HepG2 (cell line): ENCODE measurements around the gene PIP4K2B. TPM values are rescaled to one million over a fixed set of nuclear protein-coding genes. Genes with fewer than 3 reads are reported as not detected.

Experiments
- BATF2 ChIP-seq: sonication (generic); formaldehyde crosslinking; IDR thresholded peaks from 2 replicates; pipeline ENCODE4 v1.8.0; 2022; ENCODE audit warnings: mild to moderate bottlenecking, missing genetic modification reagents, moderate library complexity
- CEBPG ChIP-seq: IDR thresholded peaks from 2 replicates; pipeline ENCODE4 v1.6.1; 2016
- EP300 ChIP-seq, 3 experiments: sonication (generic) in 1 of 3; formaldehyde crosslinking in 1 of 3; IDR thresholded peaks; 2 replicates each; pipeline versions ENCODE4 v1.5.1 to v1.6.1; 2011 to 2020; ENCODE audit warnings: low read depth in 2 of 3, low read length in 2 of 3, borderline replicate concordance in 1 of 3, improper control_type of control experiment in 1 of 3, mild to moderate bottlenecking in 1 of 3, missing genetic modification reagents in 1 of 3, moderate library complexity in 1 of 3
- GPN1 ChIP-seq: sonication (generic); formaldehyde crosslinking; IDR thresholded peaks from 2 replicates; pipeline ENCODE4 v1.5.1; 2020; ENCODE audit warnings: missing genetic modification reagents, borderline replicate concordance
- KDM3A ChIP-seq: IDR thresholded peaks from 2 replicates; pipeline ENCODE4 v1.6.1; 2018; ENCODE audit warnings: low read depth, missing compliant biosample characterization
- MLLT10 ChIP-seq: sonication (generic); formaldehyde crosslinking; IDR thresholded peaks from 2 replicates; pipeline ENCODE4 v1.4.0; 2020; ENCODE audit warnings: missing genetic modification reagents
- NFIB ChIP-seq: sonication (generic); formaldehyde crosslinking; IDR thresholded peaks from 2 replicates; pipeline ENCODE4 v1.9.0; 2021; ENCODE audit warnings: missing genetic modification reagents, mild to moderate bottlenecking, borderline replicate concordance
- PAX8 ChIP-seq: sonication (generic); formaldehyde crosslinking; IDR thresholded peaks from 2 replicates; pipeline ENCODE4 v1.8.0; 2022; ENCODE audit warnings: mild to moderate bottlenecking, missing genetic modification reagents, borderline replicate concordance
- PAXIP1 ChIP-seq: sonication (generic); formaldehyde crosslinking; conservative IDR thresholded peaks from 2 replicates; pipeline ENCODE4 v1.4.0; 2020; ENCODE audit warnings: mild to moderate bottlenecking, missing genetic modification reagents, moderate library complexity
- PTBP1 ChIP-seq: fragments of 200-400 bp; formaldehyde crosslinking; IDR thresholded peaks from 2 replicates; pipeline ENCODE4 v1.6.1; 2018; ENCODE audit warnings: low read length, low read depth; ENCODE audit not compliant: poor library complexity, severe bottlenecking
- SMARCE1 ChIP-seq: fragments of 450-650 bp; IDR thresholded peaks from 2 replicates; pipeline ENCODE4 v1.6.1; 2017; ENCODE audit warnings: borderline replicate concordance
- SMC3 ChIP-seq: IDR thresholded peaks from 2 replicates; pipeline ENCODE4 v1.6.1; 2011; ENCODE audit warnings: low read length, improper control_type of control experiment
- SP5 ChIP-seq: IDR thresholded peaks from 2 replicates; pipeline ENCODE4 v1.6.1; 2016; ENCODE audit warnings: low read depth, borderline replicate concordance
- TCF12 ChIP-seq, 2 experiments: fragments of 450-650 bp in 1 of 2; sonication (generic) in 1 of 2; formaldehyde crosslinking in 1 of 2; IDR thresholded peaks; 2 replicates each; pipeline versions ENCODE4 v1.6.1 to v1.8.0; 2017 to 2022; ENCODE audit warnings: antibody characterized with exemption in 1 of 2, mild to moderate bottlenecking in 1 of 2, missing genetic modification reagents in 1 of 2, moderate library complexity in 1 of 2
- TP53 ChIP-seq: sonication (generic); formaldehyde crosslinking; conservative IDR thresholded peaks from 2 replicates; pipeline ENCODE4 v1.4.0; 2020; ENCODE audit warnings: missing genetic modification reagents
- YY1 ChIP-seq: IDR thresholded peaks from 2 replicates; pipeline ENCODE4 v1.6.1; 2011; ENCODE audit warnings: low read length, low read depth, moderate library complexity, mild to moderate bottlenecking; ENCODE audit not compliant: insufficient read depth, insufficient replicate concordance
- ZFP1 ChIP-seq: IDR thresholded peaks from 2 replicates; pipeline ENCODE4 v1.6.1; 2016
- ZFP41 ChIP-seq: sonication (generic); formaldehyde crosslinking; IDR thresholded peaks from 2 replicates; pipeline ENCODE4 v1.4.0; 2020; ENCODE audit warnings: mild to moderate bottlenecking, missing genetic modification reagents, borderline replicate concordance
- ZNF180 ChIP-seq: sonication (generic); formaldehyde crosslinking; IDR thresholded peaks from 2 replicates; pipeline ENCODE4 v1.4.0; 2020; ENCODE audit warnings: low read depth, missing genetic modification reagents, borderline replicate concordance
- ZNF354B ChIP-seq: sonication (generic); formaldehyde crosslinking; IDR thresholded peaks from 2 replicates; pipeline ENCODE4 v1.8.0; 2022; ENCODE audit warnings: mild to moderate bottlenecking, missing genetic modification reagents
- ZNF550 ChIP-seq: sonication (generic); formaldehyde crosslinking; IDR thresholded peaks from 2 replicates; pipeline ENCODE4 v1.4.0; 2020; ENCODE audit warnings: mild to moderate bottlenecking, missing genetic modification reagents, borderline replicate concordance
- ZNF841 ChIP-seq: sonication (generic); formaldehyde crosslinking; IDR thresholded peaks from 2 replicates; pipeline ENCODE4 v1.8.1; 2023; ENCODE audit warnings: missing genetic modification reagents, borderline replicate concordance
- ZSCAN30 ChIP-seq: sonication (generic); formaldehyde crosslinking; IDR thresholded peaks from 2 replicates; pipeline ENCODE4 v1.5.0; 2020; ENCODE audit warnings: mild to moderate bottlenecking, missing genetic modification reagents
- ZSCAN31 ChIP-seq: sonication (generic); formaldehyde crosslinking; IDR thresholded peaks from 2 replicates; pipeline ENCODE4 v1.5.0; 2020; ENCODE audit warnings: low read depth, mild to moderate bottlenecking, missing genetic modification reagents
- polyA plus RNA-seq, 8 experiments: library from polyadenylated mRNA; depleted of rRNA in 3 of 8; stranded (reverse) in 7 of 8; unstranded in 1 of 8; fragments of >200 nt; fragmentation: Illumina TruSeq in 4 of 8; extraction: Trizol in 4 of 8; gene quantifications; 2 replicates each; pipeline versions ENCODE4 v1.2.1 to v1.2.3, GENCODE V29; 2011 to 2016; ENCODE audit warnings: low read depth in 4 of 8, missing spikeins in 1 of 8, mixed read lengths in 1 of 8; ENCODE audit not compliant: insufficient read depth in 1 of 8
- total RNA-seq, 5 experiments: library from RNA; depleted of rRNA; stranded (reverse); fragments of >200 nt; fragmentation: Illumina TruSeq; extraction: Trizol; gene quantifications; 2 replicates each; pipeline ENCODE4 v1.2.3, GENCODE V29; 2016; ENCODE audit warnings: low read depth in 1 of 5

The PIP4K2B gene
- total and polyA plus RNA-seq, 2 of the 13 experiments (the other 11 are each of a cell fraction or from before 2014, with no cell fraction given), result 20.4 to 54.0 TPM

GRCh38 chr17:38746004-38746848 is 53.1 kb downstream of the PIP4K2B start (continued):
- no peak for TF ChIP-seq ZFP41 (CRISPR knock-in tag)
- no peak for TF ChIP-seq PTBP1
- peak in 1 of 2 experiments; percentile 65; a peak in 1 of 4 replicates for TF ChIP-seq EP300 (IDR thresholded peaks at IDR 0.05; ENCODE audit: low read depth in 2 of 2, low read length in 2 of 2)
- peak; percentile 56; the same call in 1 of the 2 replicates for TF ChIP-seq EP300 (CRISPR knock-in tag; IDR thresholded peaks at IDR 0.05; ENCODE audit: borderline replicate concordance)
- TF ChIP-seq SP5 (CRISPR knock-in tag), result no peak
- TF ChIP-seq GPN1 (CRISPR knock-in tag), result no peak
- peak; percentile 88; the same call in 1 of the 2 replicates for TF ChIP-seq ZFP1 (CRISPR knock-in tag)
- no peak for TF ChIP-seq ZNF550
- 0 out of 2 replicates have a peak, but pooled peaks have one; percentile 38 for TF ChIP-seq KDM3A (CRISPR knock-in tag)
- TF ChIP-seq PAX8 (CRISPR knock-in tag), result no peak
- TF ChIP-seq YY1, result no peak
- no peak for TF ChIP-seq SMC3
- TF ChIP-seq TP53, result no peak
- TF ChIP-seq ZSCAN30, result 0 out of 2 replicates have a peak, but pooled peaks have one; percentile 47
- TF ChIP-seq ZNF841 (CRISPR knock-in tag), result no peak
- no peak for TF ChIP-seq MLLT10 (CRISPR knock-in tag)
- TF ChIP-seq SMARCE1, result no peak
- no peak for TF ChIP-seq ZNF180 (CRISPR knock-in tag)
- TF ChIP-seq CEBPG (CRISPR knock-in tag), result peak; percentile 37; the same call in 1 of the 2 replicates
- TF ChIP-seq NFIB (CRISPR knock-in tag), result no peak
- TF ChIP-seq TCF12 (IDR thresholded peaks at IDR 0.05), result no peak
- no peak for TF ChIP-seq TCF12 (CRISPR knock-in tag; IDR thresholded peaks at IDR 0.05)
- TF ChIP-seq PAXIP1 (CRISPR knock-in tag), result peak; percentile 97
- TF ChIP-seq ZSCAN31 (CRISPR knock-in tag), result peak; percentile 57; the same call in 1 of the 2 replicates
- TF ChIP-seq BATF2 (CRISPR knock-in tag), result no peak
- no peak for TF ChIP-seq ZNF354B (CRISPR knock-in tag)
